GM23338 (cell line): ENCODE measurements around the gene GRID2. TPM values are rescaled to one million over a fixed set of nuclear protein-coding genes. Genes with fewer than 3 reads are reported as not detected.

Source experiments
- ATAC-seq: fragments of 200-7000 bp; cut with Tn5 transposase; 3 replicates; pipeline ENCODE4 v1.9.1; 2020
- DNase-seq: peaks from one replicate; pipeline ENCODE4 v3.0.0-alpha.2; 2015; ENCODE audit warnings: low spot score
- H2AFZ ChIP-seq: fragments of 200-600 bp; sonication (generic); 2 replicates; pipeline ENCODE4 v1.8.0; 2016; ENCODE audit warnings: antibody characterized with exemption, mild to moderate bottlenecking, moderate library complexity
- H3F3A ChIP-seq: fragments of 200-600 bp; sonication (generic); replicated peaks from 2 replicates; pipeline ENCODE4 v1.8.0; 2017; ENCODE audit warnings: antibody characterized with exemption, mixed run types, low read depth
- H3K27ac ChIP-seq: fragments of 200-600 bp; sonication (generic); 2 replicates; pipeline ENCODE4 v1.6.1; 2016; ENCODE audit warnings: low read depth
- H3K27me3 ChIP-seq: fragments of 200-600 bp; sonication (generic); 2 replicates; pipeline ENCODE4 v1.8.0; 2016; ENCODE audit warnings: mild to moderate bottlenecking, mixed run types, moderate library complexity; ENCODE audit not compliant: insufficient read depth
- H3K36me3 ChIP-seq: fragments of 200-600 bp; sonication (generic); 2 replicates; pipeline ENCODE4 v1.8.0; 2016; ENCODE audit warnings: mild to moderate bottlenecking; ENCODE audit not compliant: insufficient read depth
- H3K4me1 ChIP-seq: fragments of 200-600 bp; sonication (generic); 2 replicates; pipeline ENCODE4 v1.8.0; 2016; ENCODE audit warnings: mild to moderate bottlenecking, moderate library complexity; ENCODE audit not compliant: insufficient read depth
- H3K4me2 ChIP-seq: fragments of 200-600 bp; sonication (generic); 2 replicates; pipeline ENCODE4 v1.7.1; 2017; ENCODE audit warnings: mixed run types
- H3K4me3 ChIP-seq: fragments of 200-600 bp; sonication (generic); 2 replicates; pipeline ENCODE4 v1.6.1; 2016; ENCODE audit warnings: mixed run types
- H3K79me2 ChIP-seq: fragments of 200-600 bp; sonication (generic); replicated peaks from 2 replicates; pipeline ENCODE4 v1.8.0; 2017; ENCODE audit warnings: mild to moderate bottlenecking; ENCODE audit not compliant: insufficient read depth
- H3K9me2 ChIP-seq: fragments of 200-600 bp; sonication (generic); 2 replicates; pipeline ENCODE4 v1.8.0; 2017; ENCODE audit not compliant: insufficient read depth
- H4K20me1 ChIP-seq: fragments of 200-600 bp; sonication (generic); replicated peaks from 2 replicates; pipeline ENCODE4 v1.8.0; 2017; ENCODE audit warnings: mild to moderate bottlenecking; ENCODE audit not compliant: insufficient read depth
- H3K27ac Mint-ChIP-seq: 2 replicates; pipeline ENCODE4 v1.8.0; 2020; ENCODE audit warnings: inconsistent platforms, mild to moderate bottlenecking, moderate library complexity, mixed read lengths
- H3K27me3 Mint-ChIP-seq: 3 replicates; pipeline ENCODE4 v1.8.0; 2022; ENCODE audit warnings: low read depth, mild to moderate bottlenecking, moderate library complexity, mixed read lengths, inconsistent platforms; ENCODE audit not compliant: insufficient read depth, poor library complexity
- H3K36me3 Mint-ChIP-seq: 3 replicates; pipeline ENCODE4 v1.8.0; 2021; ENCODE audit warnings: low read depth, mild to moderate bottlenecking, inconsistent platforms, moderate library complexity, mixed read lengths
- H3K4me1 Mint-ChIP-seq: 3 replicates; pipeline ENCODE4 v1.8.0; 2020; ENCODE audit warnings: mild to moderate bottlenecking, inconsistent platforms, mixed read lengths
- H3K4me3 Mint-ChIP-seq: 3 replicates; pipeline ENCODE4 v1.8.0; 2021; ENCODE audit warnings: moderate library complexity, mild to moderate bottlenecking, inconsistent platforms, mixed read lengths
- H3K9me3 Mint-ChIP-seq: 3 replicates; pipeline ENCODE4 v1.8.0; 2020; ENCODE audit warnings: moderate library complexity, mild to moderate bottlenecking, inconsistent platforms, mixed read lengths
- EZH2 ChIP-seq: fragments of 200-600 bp; sonication (generic); IDR thresholded peaks from one replicate; pipeline ENCODE4 v1.8.0; 2017; ENCODE audit warnings: antibody characterized with exemption, mild to moderate bottlenecking, low read depth; ENCODE audit not compliant: unreplicated experiment
- EZH2phosphoT487 ChIP-seq: fragments of 200-600 bp; sonication (generic); IDR thresholded peaks from one replicate; pipeline ENCODE4 v1.8.1; 2018; ENCODE audit warnings: antibody characterized with exemption; ENCODE audit not compliant: unreplicated experiment
- NANOG ChIP-seq: IDR thresholded peaks from 2 replicates; pipeline ENCODE4 v1.6.1; 2016; ENCODE audit warnings: antibody characterized with exemption, borderline replicate concordance
- POLR2AphosphoS5 ChIP-seq: IDR thresholded peaks from 2 replicates; pipeline ENCODE4 v1.6.1; 2016; ENCODE audit warnings: antibody characterized with exemption, low read depth
- REST ChIP-seq: IDR thresholded peaks from one replicate; pipeline ENCODE4 v1.6.1; 2018; ENCODE audit warnings: antibody characterized with exemption; ENCODE audit not compliant: unreplicated experiment
- STAT1 ChIP-seq: IDR thresholded peaks from one replicate; pipeline ENCODE4 v1.6.1; 2016; ENCODE audit warnings: antibody characterized with exemption; ENCODE audit not compliant: unreplicated experiment
- polyA plus RNA-seq: library from polyadenylated mRNA; unstranded; fragments of >200 nt; fragmentation: Nextera tagmentation; extraction: Ambion mirVana; gene quantifications from 2 replicates; pipeline ENCODE4 v1.2.1, GENCODE V29; 2016
- total RNA-seq: library from RNA; depleted of rRNA; stranded (reverse); fragments of >200 nt; shearing (Covaris generic); gene quantifications from 2 replicates; pipeline ENCODE4 v1.2.3, GENCODE V29; 2014
- TF ChIP-seq, protein P1 (sequence below): IDR thresholded peaks from 2 replicates; pipeline ENCODE4 v1.6.1; 2016; ENCODE audit warnings: antibody characterized with exemption

GRID2 gene
- total and polyA plus RNA-seq, 2 experiments from 2014 or later: 19.9 to 65.4 TPM

GRCh38 chr4:92255920-92256244 lies 47.9 kb upstream of the GRID2 start:
- DNase-seq: no peak

GRCh38 chr4:92257931-92258857 lies 45.6 kb upstream of the GRID2 start:
- Histone ChIP-seq H4K20me1 (peaks cover 4% of the 10 kb centered on the region; the same call in 1 of the 2 replicates), H3F3A (peaks cover 80% of the 10 kb centered on the region), H3K9me2 (no peaks in the 10 kb centered on the region), H3K79me2 (no peaks in the 10 kb centered on the region), H3K4me1 (no peaks in the 10 kb centered on the region; the same call in 1 of the 2 replicates), H3K4me2 (no peak overlapping the region), H3K27me3 (no peaks in the 10 kb centered on the region), H3K27ac (peak overlapping the region; percentile 39; the same call in 1 of the 2 replicates), H3K36me3 (peaks cover 60% of the 10 kb centered on the region), H3K4me3 (no peak overlapping the region), H2AFZ (no peak overlapping the region)
- Mint-ChIP-seq H3K36me3 (peaks cover 98% of the 10 kb centered on the region), H3K27me3 (peaks cover 70% of the 10 kb centered on the region), H3K4me3 (no peak overlapping the region), H3K27ac (no peak overlapping the region), H3K9me3 (peaks cover 80% of the 10 kb centered on the region), H3K4me1 (no peaks in the 10 kb centered on the region; the same call in 1 of the 3 replicates)
- DNase-seq (peak; percentile 40), ATAC-seq (no peak)
- no peak for TF ChIP-seq EZH2
- peak; percentile 79 for TF ChIP-seq POLR2AphosphoS5

More at GRCh38 chr4:92255920-92256244, 47.9 kb upstream of the GRID2 start:
- ATAC-seq: no peak
- Mint-ChIP-seq H3K36me3 (peaks cover 98% of the 10 kb centered on the region), H3K4me3 (no peak overlapping the region), H3K27ac (no peak overlapping the region), H3K9me3 (peaks cover 93% of the 10 kb centered on the region), H3K27me3 (peaks cover 88% of the 10 kb centered on the region), H3K4me1 (no peaks in the 10 kb centered on the region; the same call in 2 of the 3 replicates)
- peaks cover 6% of the 10 kb centered on the region; the same call in 1 of the 2 replicates for H3K27me3 ChIP-seq
- H3K4me2 ChIP-seq: no peak overlapping the region
- H4K20me1 ChIP-seq: no peaks in the 10 kb centered on the region; the same call in 1 of the 2 replicates
- no peak overlapping the region for H3K4me3 ChIP-seq
- H3K79me2 ChIP-seq: no peaks in the 10 kb centered on the region
- H2AFZ ChIP-seq: no peak overlapping the region
- no peaks in the 10 kb centered on the region for H3K9me2 ChIP-seq
- H3K4me1 ChIP-seq: no peaks in the 10 kb centered on the region
- no peak overlapping the region for H3K27ac ChIP-seq
- TF ChIP-seq NANOG (peak; percentile 60), STAT1 (no peak)
- peaks cover 37% of the 10 kb centered on the region for H3K36me3 ChIP-seq
- H3F3A ChIP-seq: peaks cover 64% of the 10 kb centered on the region

GRCh38 chr4:92261256-92261655 lies 42.5 kb upstream of the GRID2 start:
- Histone ChIP-seq H3K4me1 (no peaks in the 10 kb centered on the region; the same call in 1 of the 2 replicates), H3K36me3 (peaks cover 89% of the 10 kb centered on the region), H3K79me2 (peaks cover 7% of the 10 kb centered on the region), H3F3A (peaks cover 66% of the 10 kb centered on the region), H3K27me3 (no peaks in the 10 kb centered on the region), H2AFZ (no peak overlapping the region), H3K4me2 (no peak overlapping the region), H3K27ac (peak overlapping the region; percentile 67), H4K20me1 (peaks cover 4% of the 10 kb centered on the region; the same call in 1 of the 2 replicates), H3K9me2 (no peaks in the 10 kb centered on the region), H3K4me3 (no peak overlapping the region)
- Mint-ChIP-seq H3K4me1 (peaks cover 10% of the 10 kb centered on the region), H3K36me3 (peaks cover 91% of the 10 kb centered on the region), H3K27me3 (peaks cover 44% of the 10 kb centered on the region), H3K27ac (no peak overlapping the region), H3K9me3 (peaks cover 49% of the 10 kb centered on the region), H3K4me3 (no peak overlapping the region)
- ATAC-seq: no peak
- no peak for DNase-seq
- TF ChIP-seq EZH2phosphoT487: no peak
- no peak for TF ChIP-seq EZH2
- TF ChIP-seq, protein P1, sequence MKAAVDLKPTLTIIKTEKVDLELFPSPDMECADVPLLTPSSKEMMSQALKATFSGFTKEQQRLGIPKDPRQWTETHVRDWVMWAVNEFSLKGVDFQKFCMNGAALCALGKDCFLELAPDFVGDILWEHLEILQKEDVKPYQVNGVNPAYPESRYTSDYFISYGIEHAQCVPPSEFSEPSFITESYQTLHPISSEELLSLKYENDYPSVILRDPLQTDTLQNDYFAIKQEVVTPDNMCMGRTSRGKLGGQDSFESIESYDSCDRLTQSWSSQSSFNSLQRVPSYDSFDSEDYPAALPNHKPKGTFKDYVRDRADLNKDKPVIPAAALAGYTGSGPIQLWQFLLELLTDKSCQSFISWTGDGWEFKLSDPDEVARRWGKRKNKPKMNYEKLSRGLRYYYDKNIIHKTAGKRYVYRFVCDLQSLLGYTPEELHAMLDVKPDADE: no peak
- TF ChIP-seq NANOG: no peak
- no peak for TF ChIP-seq STAT1
- TF ChIP-seq REST: no peak
